ENCODE data around the gene CHST13. TPM values are rescaled to one million over a fixed set of nuclear protein-coding genes. Genes with fewer than 3 reads are reported as not detected.

CHST13 gene
- polyA plus RNA-seq, 1 donor from 2014 or later = not detected

DNA sequence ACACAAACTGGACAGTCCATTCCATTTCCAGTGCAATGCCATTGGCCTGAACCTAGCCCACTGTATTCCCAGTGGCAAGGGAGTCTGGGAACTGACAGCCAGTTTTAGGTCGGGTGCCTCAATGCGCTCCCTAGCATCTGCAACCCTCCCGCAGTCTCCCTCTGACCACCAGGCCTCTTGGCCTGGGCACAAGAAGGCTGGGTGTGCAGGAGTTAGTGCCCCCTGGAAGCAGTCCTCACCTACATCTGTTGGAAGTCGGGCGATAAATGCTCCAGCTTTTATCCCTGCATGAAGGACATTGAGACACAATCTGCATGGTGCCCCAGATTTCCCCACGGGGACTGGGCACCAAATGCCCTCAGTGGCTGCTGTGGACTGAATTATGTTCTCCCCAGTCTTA lies 22.1 kb downstream of the CHST13 start:
- H3K36me3 Mint-ChIP-seq = no peaks in the 10 kb centered on the region
- H3K4me3 Mint-ChIP-seq = no peak overlapping the region
- H3K4me1 Mint-ChIP-seq = no peaks in the 10 kb centered on the region
- no peak overlapping the region for H3K27ac Mint-ChIP-seq
- H3K9me3 Mint-ChIP-seq = no peaks in the 10 kb centered on the region
- H3K27me3 Mint-ChIP-seq = peaks cover 10% of the 10 kb centered on the region

DNA sequence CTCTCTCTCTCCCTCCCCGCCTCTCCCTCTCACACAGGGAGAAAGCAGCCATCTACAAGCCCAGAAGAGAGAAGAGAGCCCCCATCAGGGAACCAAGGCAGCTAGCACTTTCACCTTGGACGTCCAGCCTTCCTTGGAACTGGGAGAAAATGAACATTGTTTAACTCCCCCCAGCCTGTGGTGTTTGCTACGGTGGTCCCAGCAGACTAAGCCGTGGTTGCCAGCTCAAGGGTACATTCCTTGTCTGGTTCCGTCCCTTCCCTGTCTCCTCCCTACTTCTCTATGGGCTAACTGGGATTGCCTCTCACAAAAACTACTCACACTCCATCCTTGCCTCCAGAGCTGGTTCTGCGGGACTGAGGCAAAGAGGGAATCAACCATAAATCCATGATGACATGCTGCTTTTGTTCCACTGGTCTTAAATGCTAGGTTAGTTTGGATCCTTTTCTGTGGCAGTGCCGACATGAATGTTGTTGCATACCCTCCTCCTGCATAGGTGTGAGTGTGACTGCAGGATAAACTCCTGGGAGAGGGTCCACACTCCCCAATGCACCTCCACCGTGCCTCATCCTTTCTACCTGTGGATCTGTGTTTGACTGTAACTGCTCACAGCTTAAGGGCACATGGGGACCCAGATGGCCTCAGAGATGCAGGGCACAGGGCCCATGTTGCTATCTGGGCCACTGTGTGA lies 22.7 kb downstream of the CHST13 start:
- no peak overlapping the region for H3K4me3 Mint-ChIP-seq
- no peaks in the 10 kb centered on the region for H3K4me1 Mint-ChIP-seq
- H3K36me3 Mint-ChIP-seq = no peaks in the 10 kb centered on the region
- H3K27ac Mint-ChIP-seq = no peak overlapping the region
- peaks cover 12% of the 10 kb centered on the region for H3K27me3 Mint-ChIP-seq
- H3K9me3 Mint-ChIP-seq = no peaks in the 10 kb centered on the region

DNA sequence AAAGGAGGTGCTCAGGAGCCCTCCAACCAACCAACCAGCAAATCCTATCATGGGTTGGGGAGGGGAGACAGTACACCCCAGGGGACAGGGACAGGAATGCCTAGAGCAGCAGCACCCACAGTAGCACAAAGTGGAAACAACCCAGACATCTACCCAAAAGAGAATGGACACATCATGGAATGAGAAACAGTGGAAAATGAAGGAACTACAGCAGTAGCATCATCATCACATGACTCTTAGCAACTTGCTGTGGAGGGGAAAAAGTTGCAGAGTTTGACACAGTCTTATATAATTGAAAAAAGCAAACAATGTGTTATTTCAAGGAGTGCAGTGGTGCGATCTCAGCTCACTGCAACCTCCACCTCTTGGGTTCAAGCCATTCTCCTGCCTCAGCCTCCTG lies 23.8 kb downstream of the CHST13 start:
- no peak overlapping the region for H3K4me3 Mint-ChIP-seq
- no peaks in the 10 kb centered on the region for H3K36me3 Mint-ChIP-seq
- no peaks in the 10 kb centered on the region for H3K4me1 Mint-ChIP-seq
- H3K27ac Mint-ChIP-seq = no peak overlapping the region
- H3K9me3 Mint-ChIP-seq = no peaks in the 10 kb centered on the region
- H3K27me3 Mint-ChIP-seq = peaks cover 16% of the 10 kb centered on the region

DNA sequence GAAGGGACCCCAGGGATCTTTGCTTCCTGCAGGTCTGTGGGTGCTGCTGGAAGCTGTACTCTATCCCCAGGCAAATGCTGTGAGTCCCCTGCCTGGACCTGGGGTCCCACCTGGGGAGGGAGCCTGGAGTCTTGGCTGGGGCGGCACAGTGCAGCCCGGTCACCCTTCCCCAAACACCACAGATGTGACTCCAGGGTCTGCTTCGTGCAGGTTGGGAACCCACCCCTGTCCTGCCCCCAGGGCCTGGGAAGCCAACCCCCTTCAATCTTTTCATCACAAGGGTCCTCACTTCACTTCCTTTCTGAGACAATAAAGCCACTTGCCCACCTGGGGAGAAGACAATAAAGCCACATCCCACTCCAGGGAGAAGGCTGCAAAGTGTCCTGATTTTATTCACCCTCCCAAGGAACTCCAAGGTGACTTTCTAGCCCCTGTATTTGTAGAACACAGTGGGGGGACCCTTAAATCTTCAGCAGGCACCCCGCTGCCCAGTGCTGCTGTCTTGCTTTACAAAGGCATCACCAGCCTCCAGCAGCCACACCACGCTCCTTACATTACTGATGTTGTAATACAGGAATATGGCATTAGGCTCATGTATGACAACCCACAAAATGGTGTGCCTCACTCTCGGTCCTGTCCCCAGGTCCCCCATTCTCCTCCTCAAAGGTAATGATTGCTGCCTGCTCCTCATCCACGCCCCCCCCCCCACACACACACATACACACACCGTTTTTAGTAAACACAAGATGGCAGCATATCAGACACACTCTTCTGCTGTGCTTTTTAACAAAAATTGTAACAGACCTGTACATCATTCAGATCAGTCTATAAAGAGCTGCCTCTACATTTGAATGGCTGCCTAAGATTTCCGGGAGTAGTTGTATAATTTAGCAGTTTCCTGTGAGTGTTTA lies 24.9 kb downstream of the CHST13 start:
- no peaks in the 10 kb centered on the region for H3K4me1 Mint-ChIP-seq
- H3K27me3 Mint-ChIP-seq = peaks cover 16% of the 10 kb centered on the region
- H3K4me3 Mint-ChIP-seq = no peak overlapping the region
- H3K27ac Mint-ChIP-seq = no peak overlapping the region
- no peaks in the 10 kb centered on the region for H3K36me3 Mint-ChIP-seq
- H3K9me3 Mint-ChIP-seq = no peaks in the 10 kb centered on the region

DNA sequence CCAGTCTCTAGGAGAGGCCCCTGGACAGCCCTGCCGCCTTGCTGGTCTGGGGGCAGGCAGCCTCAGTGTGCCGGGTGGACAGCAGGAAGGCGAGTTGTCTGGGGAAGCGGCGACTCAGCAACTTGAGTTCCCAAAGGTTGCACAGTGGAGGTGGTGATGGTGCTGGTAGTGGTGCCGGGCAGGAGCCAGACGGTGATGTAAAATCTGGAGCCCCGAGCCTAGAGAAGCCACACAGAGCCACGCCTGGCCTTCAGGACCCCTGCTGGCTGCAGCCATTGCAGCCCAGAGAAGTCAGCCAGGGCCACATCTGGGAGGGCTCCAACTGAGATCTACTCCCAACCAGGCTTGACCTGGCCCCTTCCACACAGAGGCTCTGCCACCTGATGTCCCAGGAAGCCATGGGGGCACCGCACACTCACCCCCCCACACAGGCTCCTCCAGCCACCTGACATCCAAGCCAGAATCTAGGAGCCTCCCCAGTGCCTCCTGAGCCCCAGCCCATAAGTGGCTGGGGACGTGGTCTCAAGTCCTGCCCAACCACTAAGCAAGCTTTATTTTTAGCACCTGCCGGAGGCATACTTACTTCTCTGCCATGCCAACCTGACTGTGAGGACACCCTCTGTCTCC lies 26.0 kb downstream of the CHST13 start:
- H3K27me3 Mint-ChIP-seq = peaks cover 16% of the 10 kb centered on the region
- H3K27ac Mint-ChIP-seq = no peak overlapping the region
- no peaks in the 10 kb centered on the region for H3K36me3 Mint-ChIP-seq
- no peak overlapping the region for H3K4me3 Mint-ChIP-seq
- H3K9me3 Mint-ChIP-seq = no peaks in the 10 kb centered on the region
- no peaks in the 10 kb centered on the region for H3K4me1 Mint-ChIP-seq

DNA sequence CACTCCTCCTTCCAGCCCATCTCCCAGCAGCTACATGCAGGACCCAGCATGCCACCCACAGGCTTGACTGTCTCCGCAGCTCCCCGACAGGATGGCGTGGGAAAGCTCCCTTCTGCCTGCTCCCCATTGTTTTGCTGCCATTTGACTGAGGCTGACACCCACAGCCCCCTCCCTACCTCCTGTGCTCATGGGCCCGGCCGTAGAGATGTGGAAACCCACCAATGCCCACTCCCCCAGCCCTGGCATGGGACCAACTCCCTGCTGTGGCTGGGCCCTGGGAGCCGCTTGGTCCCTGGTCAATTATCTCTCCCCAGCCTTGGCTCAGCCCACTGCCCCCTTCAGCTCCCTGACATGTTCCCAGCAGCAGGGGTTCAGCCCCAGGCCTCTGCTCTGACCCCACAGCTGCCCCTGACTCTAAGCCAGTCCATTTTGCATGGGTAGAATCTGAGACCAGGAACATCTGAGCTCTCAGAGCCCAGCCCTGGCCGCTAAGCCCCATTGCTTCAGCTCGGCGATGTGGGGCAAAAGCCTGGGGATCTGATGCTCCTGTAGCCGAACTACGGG lies 26.6 kb downstream of the CHST13 start:
- Mint-ChIP-seq H3K9me3 (no peaks in the 10 kb centered on the region), H3K4me1 (no peaks in the 10 kb centered on the region), H3K27me3 (peaks cover 16% of the 10 kb centered on the region), H3K4me3 (no peak overlapping the region), H3K36me3 (no peaks in the 10 kb centered on the region), H3K27ac (no peak overlapping the region)

DNA sequence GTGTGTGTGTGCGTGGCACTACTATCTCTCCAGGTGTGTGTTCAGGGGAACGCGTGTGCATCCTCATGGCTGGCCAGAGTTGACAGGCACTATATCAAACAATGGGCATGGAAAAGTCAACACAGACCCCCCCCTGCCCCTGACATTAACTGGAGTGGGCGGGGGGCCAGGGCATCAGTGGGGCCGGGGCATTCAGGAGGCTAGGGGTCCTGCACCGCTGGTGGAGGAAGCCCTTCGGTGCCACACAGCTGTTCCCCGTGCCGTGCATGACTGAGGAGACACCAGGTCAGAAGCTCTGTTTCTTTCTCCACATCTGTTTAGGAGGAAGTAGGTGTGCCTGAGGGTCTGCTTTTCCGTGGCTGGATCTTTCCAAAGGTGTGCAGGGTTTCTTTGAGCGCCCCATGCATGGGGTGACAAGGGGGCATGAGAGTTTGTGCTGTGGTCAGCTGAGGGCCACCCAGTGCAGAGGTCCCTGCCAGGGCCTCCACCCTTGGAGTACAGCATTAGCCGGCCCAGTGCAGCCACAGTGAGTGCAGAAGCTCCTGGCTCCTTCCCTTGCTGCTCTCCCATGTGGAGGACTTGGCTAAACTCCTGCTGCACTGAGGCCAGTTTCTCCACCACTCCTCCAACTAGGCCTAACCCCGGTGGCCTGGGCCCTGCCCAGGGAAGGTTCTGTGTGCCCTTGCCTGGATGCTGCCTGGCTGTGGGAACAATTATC lies 27.3 kb downstream of the CHST13 start:
- H3K27me3 Mint-ChIP-seq = peaks cover 16% of the 10 kb centered on the region
- no peaks in the 10 kb centered on the region for H3K4me1 Mint-ChIP-seq
- H3K4me3 Mint-ChIP-seq = no peak overlapping the region
- H3K27ac Mint-ChIP-seq = no peak overlapping the region
- no peaks in the 10 kb centered on the region for H3K36me3 Mint-ChIP-seq
- no peaks in the 10 kb centered on the region for H3K9me3 Mint-ChIP-seq

DNA sequence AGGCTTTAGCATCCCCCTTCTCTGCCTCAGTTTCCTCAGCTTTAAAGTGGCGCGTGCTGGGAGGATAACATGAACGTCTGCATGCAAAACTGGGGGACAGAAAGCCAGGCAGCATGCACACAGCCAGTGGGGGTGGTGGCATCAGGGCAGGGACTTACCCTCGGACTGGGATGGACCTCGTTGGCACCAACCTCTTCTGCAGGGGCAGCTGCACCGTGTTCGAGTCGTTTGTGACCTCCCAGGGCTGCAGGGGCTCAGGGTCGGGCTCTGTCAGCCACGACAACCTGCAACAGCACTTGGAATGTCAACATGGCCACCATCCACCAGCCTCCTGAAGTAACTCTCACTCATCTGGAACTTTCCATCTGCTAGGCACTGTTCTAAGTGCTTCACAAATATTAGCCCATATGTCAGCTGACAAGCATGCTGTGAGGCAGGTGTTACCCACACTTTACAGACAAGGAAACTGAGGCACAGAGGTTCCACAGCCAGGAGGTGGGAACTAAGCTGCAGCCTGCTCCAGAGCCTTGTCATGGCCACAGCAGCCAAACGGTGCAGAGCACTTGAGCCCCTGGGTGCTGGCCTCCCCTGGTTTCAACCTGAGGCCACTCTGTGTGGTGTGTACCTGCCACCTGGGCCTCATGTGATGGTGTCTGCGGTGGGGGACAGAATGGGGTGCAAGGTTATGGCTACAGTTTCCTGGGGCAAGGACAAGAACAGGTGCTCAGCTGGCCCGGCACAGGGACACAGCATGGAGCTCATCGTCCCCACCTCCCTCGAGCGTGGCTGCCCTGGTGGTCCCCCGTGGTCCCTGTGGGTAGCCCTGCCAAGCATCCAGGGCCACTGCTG lies 28.1 kb downstream of the CHST13 start:
- Mint-ChIP-seq H3K4me3 (no peak overlapping the region), H3K4me1 (no peaks in the 10 kb centered on the region), H3K9me3 (no peaks in the 10 kb centered on the region), H3K36me3 (no peaks in the 10 kb centered on the region), H3K27ac (no peak overlapping the region), H3K27me3 (peaks cover 12% of the 10 kb centered on the region)

DNA sequence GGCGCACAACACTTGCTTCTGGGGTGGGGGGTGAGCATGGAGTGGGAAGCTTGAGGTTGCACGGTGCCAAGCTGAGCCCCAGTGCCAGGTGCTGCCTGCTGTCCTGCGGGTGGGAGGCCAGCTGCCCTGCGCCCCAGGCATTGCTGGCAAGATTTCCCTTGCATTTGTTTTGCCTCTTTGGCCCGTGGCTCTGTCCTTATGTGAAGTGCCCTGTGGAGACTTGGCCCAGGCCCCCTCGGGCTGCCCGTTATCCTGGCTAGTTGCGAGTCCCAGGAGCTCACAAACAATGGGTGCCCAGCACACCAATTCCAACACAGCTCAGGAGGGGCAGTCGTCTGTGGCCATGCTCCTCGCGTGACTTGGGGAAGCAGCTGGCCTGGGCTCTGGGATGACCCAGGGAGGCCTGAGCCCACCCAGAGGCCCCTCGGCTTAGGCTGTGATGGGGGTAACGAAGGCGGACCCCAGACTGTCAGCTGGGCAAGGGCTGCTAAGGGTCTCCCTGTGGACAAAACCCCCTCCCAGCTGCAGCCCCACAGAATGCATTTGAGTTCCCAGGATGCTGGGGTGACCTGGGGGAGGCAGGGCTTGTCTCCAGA lies 28.8 kb downstream of the CHST13 start:
- peaks cover 10% of the 10 kb centered on the region for H3K27me3 Mint-ChIP-seq
- no peak overlapping the region for H3K4me3 Mint-ChIP-seq
- no peaks in the 10 kb centered on the region for H3K4me1 Mint-ChIP-seq
- no peak overlapping the region for H3K27ac Mint-ChIP-seq
- H3K36me3 Mint-ChIP-seq = no peaks in the 10 kb centered on the region
- H3K9me3 Mint-ChIP-seq = no peaks in the 10 kb centered on the region

DNA sequence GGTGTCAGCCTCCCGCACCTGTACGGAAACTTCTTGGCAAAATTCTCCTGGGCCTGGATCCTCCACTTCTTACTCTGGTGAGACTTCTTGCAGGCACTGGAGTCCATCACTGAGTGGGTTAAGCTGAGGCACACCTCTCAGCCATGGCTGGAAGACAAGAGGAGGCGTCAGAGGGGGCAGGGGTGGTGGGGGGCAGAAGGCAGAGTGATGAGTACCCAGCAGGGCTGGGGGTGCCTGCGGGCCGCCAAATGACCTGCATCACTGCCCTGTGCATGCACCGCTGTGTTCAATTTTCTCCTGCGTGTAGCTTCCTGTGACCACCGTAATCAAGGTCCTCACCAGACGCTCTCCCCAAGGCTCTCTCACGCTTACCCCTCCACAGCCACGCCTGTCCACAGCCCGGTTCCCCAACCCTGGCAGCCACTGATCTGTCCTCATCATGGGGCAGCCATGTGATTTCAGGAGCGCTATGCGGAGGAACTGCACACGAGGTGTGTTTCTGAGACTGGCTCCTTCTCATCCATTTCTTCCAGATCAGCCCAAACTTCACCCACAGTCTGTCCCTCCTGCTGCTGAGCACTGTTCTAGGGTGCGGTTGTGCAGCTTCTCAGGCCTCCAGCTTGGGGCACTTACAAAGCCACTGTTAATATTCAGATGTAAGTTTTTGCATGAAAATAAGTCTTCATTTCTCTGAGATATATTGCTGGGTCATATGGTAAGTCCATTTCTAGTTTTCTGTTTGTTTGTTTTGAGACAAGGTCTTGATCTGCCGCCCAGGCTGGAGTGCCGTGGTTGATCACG lies 29.5 kb downstream of the CHST13 start:
- peaks cover 10% of the 10 kb centered on the region for H3K27me3 Mint-ChIP-seq
- H3K9me3 Mint-ChIP-seq = no peaks in the 10 kb centered on the region
- H3K4me3 Mint-ChIP-seq = no peak overlapping the region
- H3K36me3 Mint-ChIP-seq = no peaks in the 10 kb centered on the region
- no peak overlapping the region for H3K27ac Mint-ChIP-seq
- H3K4me1 Mint-ChIP-seq = no peaks in the 10 kb centered on the region

DNA sequence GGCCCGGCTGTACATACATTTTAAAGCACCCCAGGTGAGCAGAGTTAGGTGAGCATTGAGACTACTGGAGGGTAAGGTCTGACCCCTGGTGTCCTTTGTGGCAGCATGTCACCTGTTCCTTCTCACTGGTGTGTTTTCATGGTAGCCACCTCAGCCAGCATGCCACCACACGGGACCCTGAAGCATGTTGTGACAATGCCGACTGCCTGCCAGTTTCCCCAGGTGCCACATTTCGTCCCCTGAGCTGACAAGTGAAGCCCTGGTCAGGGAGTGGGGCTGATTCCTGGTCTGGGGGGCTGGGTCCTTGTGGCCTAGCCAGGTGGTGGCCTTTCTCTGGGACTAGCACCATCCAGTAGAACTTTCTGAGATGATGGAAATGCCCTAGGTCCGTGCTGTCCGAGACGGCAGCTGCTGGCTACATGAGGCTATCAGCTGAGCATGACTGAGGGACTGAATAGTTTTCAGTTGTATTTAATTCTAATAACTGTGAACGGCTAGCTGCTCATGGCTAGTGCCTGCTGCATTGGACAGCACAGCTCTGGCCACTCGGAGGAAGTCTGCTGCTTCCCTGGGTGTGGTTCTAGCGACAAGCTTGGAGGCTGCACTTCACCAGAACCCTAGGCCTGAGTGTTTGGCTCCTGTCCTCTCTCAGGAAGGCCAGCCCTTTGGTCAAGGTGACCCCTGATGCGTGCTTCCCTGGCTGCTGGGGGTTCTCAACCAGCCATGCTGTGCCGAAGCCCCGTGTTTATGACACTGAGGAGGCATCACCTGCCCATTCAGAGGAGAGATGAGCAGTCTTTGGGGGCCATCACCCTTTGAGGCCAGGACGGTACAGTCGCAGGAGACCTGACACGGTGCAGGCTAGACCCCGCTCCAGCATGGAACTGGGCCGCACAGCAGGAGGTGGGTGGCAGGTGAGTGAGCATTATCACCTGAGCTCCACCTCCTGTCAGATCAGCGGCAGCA lies 30.9 kb downstream of the CHST13 start:
- H3K27ac Mint-ChIP-seq = no peak overlapping the region
- no peak overlapping the region for H3K4me3 Mint-ChIP-seq
- no peaks in the 10 kb centered on the region for H3K4me1 Mint-ChIP-seq
- H3K9me3 Mint-ChIP-seq = no peaks in the 10 kb centered on the region
- peaks cover 8% of the 10 kb centered on the region for H3K27me3 Mint-ChIP-seq
- H3K36me3 Mint-ChIP-seq = no peaks in the 10 kb centered on the region
